Suprapubic skin (tissue), 3 donors: ENCODE results near the gene GLOD5.

Experiments used
- POLR2A ChIP-seq, 2 donors: fragments of 450-650 bp; IDR thresholded peaks; one replicate each; pipeline ENCODE4 v1.6.1; 2017; ENCODE audit warnings: antibody characterized with exemption in 2 of 2, mild to moderate bottlenecking in 2 of 2, moderate library complexity in 2 of 2
- TF ChIP-seq, protein P1 (sequence below), 2 donors: fragments of 200-600 bp in 1 of 2; fragments of 450-650 bp in 1 of 2; sonication (generic) in 1 of 2; IDR thresholded peaks; one replicate each; pipeline ENCODE4 v1.5.1; 2016 to 2019; ENCODE audit warnings: antibody characterized with exemption in 2 of 2, mild to moderate bottlenecking in 1 of 2, moderate library complexity in 1 of 2

DNA sequence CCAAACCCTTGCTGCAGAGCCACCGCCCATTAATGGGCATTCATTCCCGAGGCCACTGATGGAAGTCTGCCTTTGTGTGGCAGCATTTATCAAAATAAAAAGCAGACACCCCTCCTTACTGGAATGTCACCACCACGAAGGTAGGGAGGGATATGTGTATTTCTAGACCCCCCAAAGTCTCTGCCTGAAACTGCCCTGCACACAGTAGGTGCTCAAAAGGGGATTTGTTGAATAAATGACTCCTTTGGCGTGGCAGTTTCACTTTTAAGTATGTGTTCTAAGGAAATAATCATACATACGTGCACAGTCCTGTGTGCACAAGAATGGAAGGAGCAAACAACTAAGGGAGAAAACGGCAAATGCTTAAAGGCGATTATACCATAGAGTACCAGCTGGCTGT, 23.6 kb upstream of the GLOD5 start:
- no peak for TF ChIP-seq POLR2A (IDR thresholded peaks at IDR 0.05)
- TF ChIP-seq, protein P1, sequence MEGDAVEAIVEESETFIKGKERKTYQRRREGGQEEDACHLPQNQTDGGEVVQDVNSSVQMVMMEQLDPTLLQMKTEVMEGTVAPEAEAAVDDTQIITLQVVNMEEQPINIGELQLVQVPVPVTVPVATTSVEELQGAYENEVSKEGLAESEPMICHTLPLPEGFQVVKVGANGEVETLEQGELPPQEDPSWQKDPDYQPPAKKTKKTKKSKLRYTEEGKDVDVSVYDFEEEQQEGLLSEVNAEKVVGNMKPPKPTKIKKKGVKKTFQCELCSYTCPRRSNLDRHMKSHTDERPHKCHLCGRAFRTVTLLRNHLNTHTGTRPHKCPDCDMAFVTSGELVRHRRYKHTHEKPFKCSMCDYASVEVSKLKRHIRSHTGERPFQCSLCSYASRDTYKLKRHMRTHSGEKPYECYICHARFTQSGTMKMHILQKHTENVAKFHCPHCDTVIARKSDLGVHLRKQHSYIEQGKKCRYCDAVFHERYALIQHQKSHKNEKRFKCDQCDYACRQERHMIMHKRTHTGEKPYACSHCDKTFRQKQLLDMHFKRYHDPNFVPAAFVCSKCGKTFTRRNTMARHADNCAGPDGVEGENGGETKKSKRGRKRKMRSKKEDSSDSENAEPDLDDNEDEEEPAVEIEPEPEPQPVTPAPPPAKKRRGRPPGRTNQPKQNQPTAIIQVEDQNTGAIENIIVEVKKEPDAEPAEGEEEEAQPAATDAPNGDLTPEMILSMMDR (IDR thresholded peaks at IDR 0.05) = no peak
